Caco-2 (cell line): ENCODE results near the gene TFEB. TPM values are rescaled to one million over a fixed set of nuclear protein-coding genes. Genes with fewer than 3 reads are reported as not detected.
A peak's percentile ranks its signal among the peaks of the same experiment; 100 is the strongest.

Experiments
- BruUV-seq: library from RNA; stranded (reverse); fragments of 400-500 nt; replicated peaks from 2 replicates; lab custom pipeline; 2021; lab: Mats Ljungman, UMichigan
- CTCF ChIA-PET: fragments of 300-600 bp; sonication (Branson Sonifier 250); formaldehyde crosslinking; loops from one replicate; lab custom pipeline; 2022; ENCODE audit warnings: antibody characterized with exemption; lab: Charles Lee
- POLR2A ChIA-PET: fragments of 300-600 bp; sonication (Branson Sonifier 250); formaldehyde crosslinking; loops from one replicate; lab custom pipeline; 2022; ENCODE audit warnings: antibody characterized with exemption; lab: Charles Lee
- DNase-seq, 2 experiments: peaks; one replicate each; pipeline versions ENCODE4 v3.0.0 to v3.0.0-alpha.2; 2020 to 2022
- H3K27me3 ChIP-seq: replicated peaks from 2 replicates; pipeline ENCODE4 v1.6.0; 2011; ENCODE audit warnings: low read length; ENCODE audit not compliant: control insufficient read depth, insufficient read depth
- H3K36me3 ChIP-seq: 2 replicates; pipeline ENCODE4 v1.5.1; 2011; ENCODE audit warnings: low read length; ENCODE audit not compliant: control insufficient read depth, insufficient read depth
- H3K4me1 ChIP-seq: fragments of 250-450 bp; sonication (Bioruptor Pico); 2 replicates; pipeline ENCODE4 v1.5.1; 2020; ENCODE audit warnings: mild to moderate bottlenecking
- H3K4me3 ChIP-seq: 2 replicates; pipeline ENCODE4 v1.5.1; 2011; ENCODE audit warnings: low read depth, mild to moderate bottlenecking, control low read depth, low read length
- H3K9me3 ChIP-seq: fragments of 250-450 bp; sonication (Bioruptor Pico); 2 replicates; pipeline ENCODE4 v1.5.1; 2020; ENCODE audit warnings: mild to moderate bottlenecking, moderate library complexity
- H3K27ac Mint-ChIP-seq: one replicate; pipeline ENCODE4 v1.8.0; 2022; ENCODE audit warnings: mixed read lengths; ENCODE audit not compliant: unreplicated experiment
- H3K27me3 Mint-ChIP-seq: one replicate; pipeline ENCODE4 v1.8.0; 2022; ENCODE audit warnings: mixed read lengths; ENCODE audit not compliant: insufficient read depth, unreplicated experiment
- H3K36me3 Mint-ChIP-seq: one replicate; pipeline ENCODE4 v1.8.0; 2022; ENCODE audit warnings: mild to moderate bottlenecking, mixed read lengths; ENCODE audit not compliant: insufficient read depth, unreplicated experiment
- H3K4me1 Mint-ChIP-seq: one replicate; pipeline ENCODE4 v1.8.0; 2022; ENCODE audit warnings: low read depth, mixed read lengths; ENCODE audit not compliant: unreplicated experiment
- H3K4me3 Mint-ChIP-seq: one replicate; pipeline ENCODE4 v1.8.0; 2022; ENCODE audit warnings: mild to moderate bottlenecking, moderate library complexity, mixed read lengths; ENCODE audit not compliant: unreplicated experiment
- H3K9me3 Mint-ChIP-seq: one replicate; pipeline ENCODE4 v1.8.0; 2022; ENCODE audit warnings: mixed read lengths; ENCODE audit not compliant: unreplicated experiment
- intact Hi-C: fragments of 100-400 bp; cut with micrococcal nuclease; formaldehyde crosslinking; loops from one replicate; pipeline ENCODE4 v1.10.0; 2022; ENCODE audit not compliant: unreplicated experiment
- total RNA-seq: library from RNA; stranded (reverse); gene quantifications from 2 replicates; pipeline ENCODE4 v1.2.3, GENCODE V29; 2022
- TF ChIP-seq, protein P1 (sequence below), 2 experiments: fragments of 200-600 bp in 1 of 2; IDR thresholded peaks; 1 replicate in 1 of 2; 2 replicates in 1 of 2; pipeline versions ENCODE4 v1.5.1 to v1.8.0; 2011 to 2022; ENCODE audit warnings: antibody characterized with exemption in 1 of 2, control low read depth in 1 of 2, inconsistent platforms in 1 of 2, low read depth in 1 of 2, low read length in 1 of 2, mild to moderate bottlenecking in 1 of 2, moderate library complexity in 1 of 2; ENCODE audit not compliant: insufficient read depth in 1 of 2, severe bottlenecking in 1 of 2, unreplicated experiment in 1 of 2

Gene TFEB
- total RNA-seq, 1 experiment from 2014 or later = 3.8 TPM

DNA sequence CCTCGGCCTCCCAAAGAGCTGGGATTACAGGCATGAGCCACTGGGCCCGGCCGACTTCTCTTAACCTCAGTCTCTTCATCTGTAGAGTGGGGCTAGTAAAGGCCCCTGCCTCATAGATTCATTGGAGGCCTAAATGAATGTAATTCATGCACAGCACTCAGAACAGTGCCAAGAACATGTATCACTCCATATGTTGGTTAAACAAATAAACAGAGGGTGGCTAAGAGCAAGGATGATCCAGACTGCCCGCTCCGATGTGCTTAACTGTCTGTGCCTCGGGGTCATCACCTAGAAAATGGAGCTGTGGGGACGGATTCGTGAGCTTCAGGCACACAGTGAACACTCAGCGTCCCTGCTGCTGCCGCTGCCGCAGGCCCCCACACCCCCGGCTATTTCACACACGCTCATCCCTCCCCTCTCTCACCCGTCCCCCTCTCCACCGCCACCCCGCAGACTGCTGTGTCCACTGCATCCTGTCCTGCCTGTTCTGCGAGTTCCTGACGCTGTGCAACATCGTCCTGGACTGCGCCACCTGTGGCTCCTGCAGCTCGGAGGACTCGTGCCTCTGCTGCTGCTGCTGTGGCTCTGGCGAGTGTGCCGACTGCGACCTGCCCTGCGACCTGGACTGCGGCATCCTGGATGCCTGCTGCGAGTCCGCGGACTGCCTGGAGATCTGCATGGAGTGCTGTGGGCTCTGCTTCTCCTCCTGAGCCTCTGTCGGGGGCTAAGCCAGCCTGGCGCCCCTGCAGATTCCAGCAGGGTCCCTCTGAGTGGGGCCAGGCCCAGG lies 82.3 kb downstream of the TFEB start:
- CTCF ChIA-PET = interaction anchor here (0.8 to 1.6 kb wide), 2 partner anchors 29 to 285 kb away, joined by 3 read pairs; no protein-coding TSS in a partner anchor
- BruUV-seq = no TSS peak
- Histone ChIP-seq H3K27me3 (no peaks in the 10 kb centered on the region), H3K9me3 (no peaks in the 10 kb centered on the region), H3K4me1 (peaks cover 9% of the 10 kb centered on the region), H3K4me3 (no peak overlapping the region), H3K36me3 (no peaks in the 10 kb centered on the region)
- POLR2A ChIA-PET = no interaction called here
- peak; percentile 76 to 81 for DNase-seq
- Mint-ChIP-seq H3K4me3 (peak overlapping the region; percentile 49), H3K4me1 (peaks cover 13% of the 10 kb centered on the region), H3K27ac (peak overlapping the region; percentile 71), H3K36me3 (peaks cover 4% of the 10 kb centered on the region), H3K27me3 (no peaks in the 10 kb centered on the region), H3K9me3 (no peaks in the 10 kb centered on the region)
- TF ChIP-seq, protein P1, sequence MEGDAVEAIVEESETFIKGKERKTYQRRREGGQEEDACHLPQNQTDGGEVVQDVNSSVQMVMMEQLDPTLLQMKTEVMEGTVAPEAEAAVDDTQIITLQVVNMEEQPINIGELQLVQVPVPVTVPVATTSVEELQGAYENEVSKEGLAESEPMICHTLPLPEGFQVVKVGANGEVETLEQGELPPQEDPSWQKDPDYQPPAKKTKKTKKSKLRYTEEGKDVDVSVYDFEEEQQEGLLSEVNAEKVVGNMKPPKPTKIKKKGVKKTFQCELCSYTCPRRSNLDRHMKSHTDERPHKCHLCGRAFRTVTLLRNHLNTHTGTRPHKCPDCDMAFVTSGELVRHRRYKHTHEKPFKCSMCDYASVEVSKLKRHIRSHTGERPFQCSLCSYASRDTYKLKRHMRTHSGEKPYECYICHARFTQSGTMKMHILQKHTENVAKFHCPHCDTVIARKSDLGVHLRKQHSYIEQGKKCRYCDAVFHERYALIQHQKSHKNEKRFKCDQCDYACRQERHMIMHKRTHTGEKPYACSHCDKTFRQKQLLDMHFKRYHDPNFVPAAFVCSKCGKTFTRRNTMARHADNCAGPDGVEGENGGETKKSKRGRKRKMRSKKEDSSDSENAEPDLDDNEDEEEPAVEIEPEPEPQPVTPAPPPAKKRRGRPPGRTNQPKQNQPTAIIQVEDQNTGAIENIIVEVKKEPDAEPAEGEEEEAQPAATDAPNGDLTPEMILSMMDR (IDR thresholded peaks at IDR 0.05; ENCODE audit: insufficient read depth in 1 of 2, low read depth in 1 of 2, low read length in 1 of 2, severe bottlenecking in 1 of 2, unreplicated experiment in 1 of 2) = peak in 1 of 2 experiments; percentile 30
- intact Hi-C loops = loop anchor here (5.0 kb wide), 1 partner anchor 51 kb away; no protein-coding TSS in a partner anchor

DNA sequence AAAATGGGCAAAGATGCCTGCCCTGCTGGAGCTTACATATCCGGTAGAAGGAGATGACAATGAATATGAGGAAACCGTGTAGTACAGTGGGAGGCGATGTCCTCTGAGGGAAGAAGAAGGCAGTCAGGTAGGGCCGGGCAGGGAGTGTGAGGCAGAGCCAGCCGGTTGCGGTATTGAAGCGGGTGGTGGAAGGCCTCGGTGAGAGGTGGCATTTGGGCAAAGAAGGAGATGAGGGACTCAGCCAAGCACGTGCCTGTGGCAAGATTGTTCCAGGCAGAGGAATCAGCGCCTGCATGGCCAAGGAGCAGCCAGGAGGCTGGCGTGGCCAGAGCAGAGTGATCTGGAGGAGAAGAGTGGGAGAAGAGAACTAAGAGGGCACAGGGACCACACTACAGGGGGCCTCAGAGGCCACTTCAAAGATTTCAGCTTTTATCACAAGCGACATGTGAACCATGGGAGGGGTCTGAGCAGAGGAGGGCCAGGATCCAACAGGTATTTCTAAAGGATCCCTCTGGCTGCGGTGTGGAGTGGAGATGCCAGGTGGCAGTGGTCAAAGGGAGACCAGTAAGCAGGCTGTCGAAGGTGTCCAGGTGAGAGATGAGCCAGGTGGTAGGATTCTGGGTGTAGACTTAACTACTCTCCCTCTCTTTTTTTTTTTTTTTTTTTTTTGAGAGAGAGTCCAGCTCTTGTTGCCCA lies 83.3 kb downstream of the TFEB start:
- ChIA-PET CTCF (interaction anchor here (1.6 kb wide), 1 partner anchor 30 kb away, joined by 3 read pairs; no protein-coding TSS in a partner anchor), POLR2A (no interaction called here)
- Histone ChIP-seq H3K36me3 (no peaks in the 10 kb centered on the region), H3K27me3 (no peaks in the 10 kb centered on the region), H3K4me1 (peaks cover 9% of the 10 kb centered on the region), H3K4me3 (no peak overlapping the region), H3K9me3 (no peaks in the 10 kb centered on the region)
- Mint-ChIP-seq H3K27ac (no peak overlapping the region), H3K27me3 (no peaks in the 10 kb centered on the region), H3K4me3 (no peak overlapping the region), H3K36me3 (peaks cover 4% of the 10 kb centered on the region), H3K9me3 (no peaks in the 10 kb centered on the region), H3K4me1 (peaks cover 13% of the 10 kb centered on the region)
- TF ChIP-seq, protein P1 (IDR thresholded peaks at IDR 0.05; ENCODE audit: insufficient read depth in 1 of 2, low read depth in 1 of 2, low read length in 1 of 2, severe bottlenecking in 1 of 2, unreplicated experiment in 1 of 2) = no peak
- DNase-seq = no peak
- no TSS peak for BruUV-seq
- intact Hi-C loops = loop anchor here (5.0 kb wide), 1 partner anchor 50 kb away; no protein-coding TSS in a partner anchor

DNA sequence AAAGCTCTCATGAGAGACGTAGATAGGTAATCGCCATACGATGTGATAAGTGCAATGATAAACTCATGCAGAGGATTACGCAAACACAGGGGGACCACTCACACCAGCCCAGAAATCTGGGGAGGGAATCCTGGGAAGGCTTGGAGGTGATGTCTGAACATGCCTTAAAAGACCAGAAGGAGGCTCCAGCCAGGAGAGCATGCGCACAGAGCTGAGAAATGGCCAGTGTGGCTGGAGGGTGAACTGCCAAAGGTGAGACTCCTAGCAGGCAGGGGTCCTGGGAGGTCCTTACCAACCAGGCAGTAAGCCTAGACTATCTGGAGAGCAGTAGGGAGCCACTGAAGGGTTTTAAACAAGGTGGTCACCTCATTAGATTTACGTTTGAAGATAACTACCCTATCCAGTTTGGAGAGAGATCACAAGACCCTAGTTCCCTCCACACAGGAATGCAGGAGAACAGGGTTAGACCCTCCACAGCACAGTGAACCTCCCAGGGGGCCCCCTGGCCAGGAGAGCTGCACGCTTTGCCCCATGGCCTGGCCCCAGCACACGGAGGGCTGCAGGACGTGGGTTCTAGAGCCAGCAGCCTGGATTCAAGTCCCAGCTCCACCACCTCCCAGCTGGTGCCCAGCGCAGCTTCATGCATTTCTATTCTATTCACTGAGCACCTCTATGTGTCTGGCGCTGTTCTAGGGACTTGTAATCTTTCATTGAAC lies 84.0 kb downstream of the TFEB start:
- peaks cover 9% of the 10 kb centered on the region for H3K4me1 ChIP-seq
- Mint-ChIP-seq H3K9me3 (no peaks in the 10 kb centered on the region), H3K27me3 (no peaks in the 10 kb centered on the region), H3K4me1 (peaks cover 13% of the 10 kb centered on the region), H3K27ac (no peak overlapping the region), H3K36me3 (peaks cover 4% of the 10 kb centered on the region), H3K4me3 (no peak overlapping the region)
- BruUV-seq = no TSS peak
- no peaks in the 10 kb centered on the region for H3K9me3 ChIP-seq
- H3K4me3 ChIP-seq = no peak overlapping the region
- CTCF ChIA-PET = interaction anchor here (1.6 kb wide), 1 partner anchor 30 kb away, joined by 3 read pairs; no protein-coding TSS in a partner anchor
- POLR2A ChIA-PET = no interaction called here
- TF ChIP-seq, protein P1 (IDR thresholded peaks at IDR 0.05; ENCODE audit: insufficient read depth in 1 of 2, low read depth in 1 of 2, low read length in 1 of 2, severe bottlenecking in 1 of 2, unreplicated experiment in 1 of 2) = no peak
- DNase-seq = peak in 1 of 2 experiments; percentile 33
- H3K27me3 ChIP-seq = no peaks in the 10 kb centered on the region
- H3K36me3 ChIP-seq = no peaks in the 10 kb centered on the region
- intact Hi-C loops = loop anchor here (5.0 kb wide), 1 partner anchor 49 kb away; no protein-coding TSS in a partner anchor
